Thyroid gland (tissue), 4 donors: ENCODE results near the gene CDH9. TPM values are rescaled to one million over a fixed set of nuclear protein-coding genes. Genes with fewer than 3 reads are reported as not detected.

Experiments
- DNase-seq, 2 donors: peaks; one replicate each; pipeline ENCODE4 v3.0.0-alpha.2; 2019
- H3K27ac ChIP-seq, 3 donors: fragments of 200-600 bp; sonication (generic); 1 replicate in 2 of 3; 2 replicates in 1 of 3; pipeline ENCODE4 v1.5.1; 2016 to 2019; ENCODE audit warnings: mild to moderate bottlenecking in 1 of 3, moderate library complexity in 1 of 3
- H3K27me3 ChIP-seq: fragments of 200-600 bp; sonication (generic); one replicate; pipeline ENCODE4 v1.5.1; 2019
- H3K36me3 ChIP-seq, 2 donors: fragments of 200-600 bp; sonication (generic); one replicate each; pipeline ENCODE4 v1.5.1; 2016 to 2019
- H3K4me1 ChIP-seq, 2 donors: fragments of 200-600 bp; sonication (generic); one replicate each; pipeline ENCODE4 v1.5.1; 2017 to 2019
- H3K4me3 ChIP-seq, 3 donors: fragments of 200-600 bp; sonication (generic); replicated peaks in 1 of 3; 1 replicate in 2 of 3; 2 replicates in 1 of 3; pipeline ENCODE4 v1.5.1; 2016; ENCODE audit warnings: mild to moderate bottlenecking in 1 of 3
- H3K9me3 ChIP-seq: fragments of 200-600 bp; sonication (generic); one replicate; pipeline ENCODE4 v1.5.1; 2017
- POLR2A ChIP-seq, 2 donors: fragments of 450-650 bp; IDR thresholded peaks; one replicate each; pipeline ENCODE4 v1.6.1; 2017; ENCODE audit warnings: antibody characterized with exemption in 2 of 2, mild to moderate bottlenecking in 2 of 2, moderate library complexity in 1 of 2
- WGBS, 2 donors: methylation state at CpG; one replicate each; pipeline ENCODE4 v1.1.5; 2017; 5-methylcytosine and 5-hydroxymethylcytosine counted together
- intact Hi-C: fragments of 100-400 bp; cut with DNase I; formaldehyde crosslinking; loops from one replicate; pipeline ENCODE4 v1.15.1; 2023
- total RNA-seq, 4 donors: library from RNA; depleted of rRNA; stranded (reverse); fragments of >200 nt; gene quantifications; one replicate each; pipeline ENCODE4 v1.2.3, GENCODE V29; 2016
- TF ChIP-seq, protein P1 (sequence below), 6 experiments: fragments of 200-600 bp in 3 of 6; fragments of 450-650 bp in 3 of 6; sonication (generic) in 3 of 6; IDR thresholded peaks; one replicate each; pipeline ENCODE4 v1.5.1; 2016 to 2019; ENCODE audit warnings: antibody characterized with exemption in 6 of 6, mild to moderate bottlenecking in 2 of 6, inconsistent platforms in 1 of 6, moderate library complexity in 1 of 6

Gene CDH9, protein sequence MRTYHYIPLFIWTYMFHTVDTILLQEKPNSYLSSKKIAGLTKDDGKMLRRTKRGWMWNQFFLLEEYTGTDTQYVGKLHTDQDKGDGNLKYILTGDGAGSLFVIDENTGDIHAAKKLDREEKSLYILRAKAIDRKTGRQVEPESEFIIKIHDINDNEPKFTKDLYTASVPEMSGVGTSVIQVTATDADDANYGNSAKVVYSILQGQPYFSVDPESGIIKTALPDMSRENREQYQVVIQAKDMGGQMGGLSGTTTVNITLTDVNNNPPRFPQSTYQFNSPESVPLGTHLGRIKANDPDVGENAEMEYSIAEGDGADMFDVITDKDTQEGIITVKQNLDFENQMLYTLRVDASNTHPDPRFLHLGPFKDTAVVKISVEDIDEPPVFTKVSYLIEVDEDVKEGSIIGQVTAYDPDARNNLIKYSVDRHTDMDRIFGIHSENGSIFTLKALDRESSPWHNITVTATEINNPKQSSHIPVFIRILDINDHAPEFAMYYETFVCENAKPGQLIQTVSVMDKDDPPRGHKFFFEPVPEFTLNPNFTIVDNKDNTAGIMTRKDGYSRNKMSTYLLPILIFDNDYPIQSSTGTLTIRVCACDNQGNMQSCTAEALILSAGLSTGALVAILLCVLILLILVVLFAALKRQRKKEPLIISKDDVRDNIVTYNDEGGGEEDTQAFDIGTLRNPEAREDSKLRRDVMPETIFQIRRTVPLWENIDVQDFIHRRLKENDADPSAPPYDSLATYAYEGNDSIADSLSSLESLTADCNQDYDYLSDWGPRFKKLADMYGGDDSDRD
- not detected for total RNA-seq

- Histone ChIP-seq H3K4me3 (no peak within 1 kb of the TSS), H3K9me3 (no peaks in the 10 kb centered on the region), H3K4me1 (no peaks in the 10 kb centered on the region), H3K27ac (no peak within 1 kb of the TSS), H3K27me3 (no peaks in the 10 kb centered on the region), H3K36me3 (no peaks in the 10 kb centered on the region)
- intact Hi-C loops = no loop called here
- no peak for DNase-seq
- TF ChIP-seq, protein P1, sequence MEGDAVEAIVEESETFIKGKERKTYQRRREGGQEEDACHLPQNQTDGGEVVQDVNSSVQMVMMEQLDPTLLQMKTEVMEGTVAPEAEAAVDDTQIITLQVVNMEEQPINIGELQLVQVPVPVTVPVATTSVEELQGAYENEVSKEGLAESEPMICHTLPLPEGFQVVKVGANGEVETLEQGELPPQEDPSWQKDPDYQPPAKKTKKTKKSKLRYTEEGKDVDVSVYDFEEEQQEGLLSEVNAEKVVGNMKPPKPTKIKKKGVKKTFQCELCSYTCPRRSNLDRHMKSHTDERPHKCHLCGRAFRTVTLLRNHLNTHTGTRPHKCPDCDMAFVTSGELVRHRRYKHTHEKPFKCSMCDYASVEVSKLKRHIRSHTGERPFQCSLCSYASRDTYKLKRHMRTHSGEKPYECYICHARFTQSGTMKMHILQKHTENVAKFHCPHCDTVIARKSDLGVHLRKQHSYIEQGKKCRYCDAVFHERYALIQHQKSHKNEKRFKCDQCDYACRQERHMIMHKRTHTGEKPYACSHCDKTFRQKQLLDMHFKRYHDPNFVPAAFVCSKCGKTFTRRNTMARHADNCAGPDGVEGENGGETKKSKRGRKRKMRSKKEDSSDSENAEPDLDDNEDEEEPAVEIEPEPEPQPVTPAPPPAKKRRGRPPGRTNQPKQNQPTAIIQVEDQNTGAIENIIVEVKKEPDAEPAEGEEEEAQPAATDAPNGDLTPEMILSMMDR (IDR thresholded peaks at IDR 0.05) = no peak
- TF ChIP-seq POLR2A (IDR thresholded peaks at IDR 0.05) = no peak
- WGBS, 2 donors = 10 to 13% methylated on average over 12 of the region's 12 CpGs
Observed at GRCh38 chr5:27038476-27038875, at the start of gene CDH9. CDH9 (minus strand) TSS chr5:27038586; CDS start chr5:26988333, 50,253 bp downstream.

GRCh38 chr5:27087747-27088146 is 49.4 kb upstream of the CDH9 start:
- H3K27ac ChIP-seq = no peak overlapping the region
- no peak for DNase-seq
- H3K9me3 ChIP-seq = no peaks in the 10 kb centered on the region
- intact Hi-C loops = no loop called here
- H3K36me3 ChIP-seq = no peaks in the 10 kb centered on the region
- no peak overlapping the region for H3K4me3 ChIP-seq
- TF ChIP-seq POLR2A (IDR thresholded peaks at IDR 0.05) = no peak
- TF ChIP-seq, protein P1 (IDR thresholded peaks at IDR 0.05) = no peak
- no peaks in the 10 kb centered on the region for H3K27me3 ChIP-seq
- no peaks in the 10 kb centered on the region for H3K4me1 ChIP-seq
- 26 to 31% methylated on average over 2 of the region's 2 CpGs for WGBS, 2 donors

DNA sequence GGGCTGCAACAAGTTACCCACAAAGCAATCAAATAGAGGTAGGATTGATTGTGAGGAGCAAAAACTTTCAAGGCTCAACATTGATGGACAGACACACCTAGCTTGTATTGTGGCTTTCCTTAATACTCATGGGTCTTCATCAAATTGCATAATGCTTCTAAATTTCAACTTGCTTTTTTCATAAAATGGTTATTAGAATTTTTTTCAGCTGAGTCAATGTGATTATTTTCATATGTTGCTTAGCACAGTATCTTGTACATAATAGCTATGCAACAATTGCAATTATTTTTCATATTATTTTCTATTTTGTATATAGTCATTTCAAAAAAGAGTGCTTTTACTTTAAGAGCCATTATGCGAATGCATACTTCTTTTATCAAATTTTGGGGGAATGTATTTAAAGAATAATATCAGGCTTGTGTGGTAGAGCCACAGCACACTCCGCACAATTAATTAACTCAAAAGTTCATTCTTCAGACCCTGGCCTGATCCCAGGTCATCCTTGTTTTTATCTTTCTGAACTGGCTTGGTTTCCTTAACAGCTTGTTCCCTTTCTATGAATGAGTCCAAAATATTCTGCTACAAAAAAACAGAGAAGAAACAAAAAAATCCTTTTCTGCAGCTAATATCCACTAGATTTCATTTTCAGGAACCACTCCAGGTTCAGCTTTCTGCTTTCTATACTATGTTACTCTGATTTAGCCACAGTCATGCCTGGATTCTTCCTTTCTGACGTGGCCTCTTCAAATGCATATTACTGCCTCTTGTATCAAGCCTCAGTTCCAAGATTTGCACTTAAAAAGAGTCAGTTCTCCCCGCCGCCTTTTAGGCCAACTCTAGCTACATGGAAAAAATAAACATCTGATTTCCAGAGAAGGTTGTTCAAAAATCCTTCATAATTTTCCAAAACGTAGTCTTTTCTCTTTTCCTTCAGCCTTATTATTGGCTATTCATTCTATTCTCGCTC is 45.3 kb upstream of the CDH9 start:
- H3K36me3 ChIP-seq = no peaks in the 10 kb centered on the region
- no peaks in the 10 kb centered on the region for H3K9me3 ChIP-seq
- intact Hi-C loops = no loop called here
- WGBS, 2 donors = 43 to 46% methylated on average over 7 of the region's 7 CpGs
- no peaks in the 10 kb centered on the region for H3K27me3 ChIP-seq
- no peaks in the 10 kb centered on the region for H3K4me1 ChIP-seq
- no peak overlapping the region for H3K4me3 ChIP-seq
- H3K27ac ChIP-seq = no peak overlapping the region
- DNase-seq = no peak
- no peak for TF ChIP-seq POLR2A (IDR thresholded peaks at IDR 0.05)
- TF ChIP-seq, protein P1 (IDR thresholded peaks at IDR 0.05) = no peak

DNA sequence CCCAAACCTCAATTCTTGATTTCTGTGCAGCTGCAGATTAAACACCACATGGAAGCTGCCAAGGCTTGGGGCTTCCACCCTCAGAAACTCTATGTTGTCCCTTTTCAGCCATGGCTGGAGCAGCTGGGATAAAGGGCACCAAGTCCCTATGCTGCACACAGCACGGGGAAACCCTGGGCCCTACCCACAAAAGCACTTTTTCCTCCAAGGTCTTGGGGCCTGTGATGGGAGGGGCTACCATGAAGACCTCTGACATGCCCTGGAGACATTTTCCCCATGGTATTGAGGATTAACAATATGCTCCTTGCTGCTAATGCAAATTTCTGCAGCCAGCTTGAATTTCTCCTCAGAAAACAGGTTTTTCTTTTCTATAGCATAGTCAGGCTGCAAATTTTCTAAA is 41.8 kb upstream of the CDH9 start:
- H3K4me1 ChIP-seq = no peaks in the 10 kb centered on the region
- no peak for DNase-seq
- whole genome bisulfite sequencing, 2 donors = 50 to 57% methylated on average over 1 of the region's 1 CpG
- TF ChIP-seq, protein P1 (IDR thresholded peaks at IDR 0.05) = no peak
- no peaks in the 10 kb centered on the region for H3K27me3 ChIP-seq
- H3K4me3 ChIP-seq = no peak overlapping the region
- no peaks in the 10 kb centered on the region for H3K9me3 ChIP-seq
- H3K27ac ChIP-seq = no peak overlapping the region
- H3K36me3 ChIP-seq = no peaks in the 10 kb centered on the region
- intact Hi-C loops = no loop called here
